NCI-H345 (cell line): ENCODE results near the gene FTO.

Source experiments
- DNase-seq: peaks from one replicate; lab custom pipeline; 2025; lab: John Stamatoyannopoulos, UW

FTO gene

DNA sequence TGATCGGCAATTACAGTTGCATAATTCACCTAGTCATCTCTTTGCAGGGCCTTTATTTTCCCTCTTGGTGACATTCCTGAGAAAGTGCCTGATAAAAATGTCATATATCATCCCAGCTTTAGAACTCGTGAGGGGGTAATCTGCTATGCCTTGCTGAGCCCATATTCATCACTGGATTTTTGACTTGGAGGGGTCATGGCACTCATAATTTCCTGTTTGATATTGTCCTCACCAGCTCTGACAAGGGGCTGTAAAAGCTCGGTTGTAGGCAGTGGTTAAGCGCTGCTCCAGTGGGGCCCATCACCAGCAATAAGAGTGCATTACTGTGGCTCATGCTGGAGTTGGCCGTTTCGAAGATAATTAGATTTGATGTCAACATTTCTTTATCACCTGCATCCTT, 355.4 kb downstream of the FTO start:
- no peak for DNase-seq

DNA sequence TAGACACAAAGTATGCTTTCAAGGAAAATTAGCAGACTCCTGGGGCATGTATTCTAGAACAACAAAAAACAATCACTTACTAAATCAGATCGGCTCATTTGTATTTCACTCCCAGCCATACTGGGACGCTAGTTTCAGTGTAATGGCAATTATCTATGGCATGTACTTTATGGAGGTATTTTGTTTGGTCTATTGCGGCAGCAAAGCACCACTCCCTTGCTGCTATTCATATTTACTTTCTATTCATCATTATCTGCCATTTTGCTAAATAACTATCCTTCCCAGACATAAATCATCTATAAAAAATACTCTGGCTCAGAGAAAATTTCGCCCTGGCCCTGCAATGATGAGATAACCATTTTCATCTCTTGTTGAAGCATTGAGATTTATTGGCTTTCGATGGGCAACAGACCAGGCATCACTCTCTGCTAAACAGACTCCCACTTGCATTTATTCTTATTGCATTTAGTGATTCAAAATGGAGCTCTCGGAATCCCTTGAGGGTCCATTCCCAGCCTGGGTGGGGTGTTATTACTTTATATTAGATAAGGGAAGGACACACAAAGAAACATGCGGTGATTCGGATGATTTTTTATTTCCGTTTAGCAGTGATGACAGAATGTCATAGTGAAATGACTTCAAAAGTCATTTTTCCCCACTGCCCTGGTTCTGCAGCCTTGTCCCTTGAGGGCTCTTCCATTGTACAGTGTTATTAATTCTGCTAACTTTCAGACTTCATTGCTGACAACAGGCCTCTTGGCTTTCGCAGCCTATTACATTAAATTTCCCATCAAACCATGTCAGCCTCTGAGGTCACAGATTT, 356.9 kb downstream of the FTO start:
- DNase-seq, result no peak

DNA sequence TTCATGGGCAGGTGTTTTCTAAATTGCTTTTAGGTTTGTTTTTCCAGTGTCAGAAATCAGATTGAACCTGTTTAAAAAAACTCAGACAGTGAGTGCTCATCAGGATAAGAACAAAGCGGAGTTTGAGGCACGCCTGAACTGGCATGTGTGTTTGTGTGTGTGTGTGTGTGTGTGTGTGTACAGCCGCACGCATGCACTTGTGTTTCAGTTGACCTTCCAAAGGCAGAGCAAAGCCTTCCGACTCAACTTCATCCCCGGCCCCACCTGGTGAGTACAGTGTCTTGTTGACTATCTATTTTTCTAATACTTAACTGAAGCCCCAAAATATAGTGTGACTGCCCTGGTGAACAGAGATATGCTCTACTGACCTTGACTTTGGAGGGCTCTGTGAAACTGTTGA, 357.5 kb downstream of the FTO start:
- no peak for DNase-seq

DNA sequence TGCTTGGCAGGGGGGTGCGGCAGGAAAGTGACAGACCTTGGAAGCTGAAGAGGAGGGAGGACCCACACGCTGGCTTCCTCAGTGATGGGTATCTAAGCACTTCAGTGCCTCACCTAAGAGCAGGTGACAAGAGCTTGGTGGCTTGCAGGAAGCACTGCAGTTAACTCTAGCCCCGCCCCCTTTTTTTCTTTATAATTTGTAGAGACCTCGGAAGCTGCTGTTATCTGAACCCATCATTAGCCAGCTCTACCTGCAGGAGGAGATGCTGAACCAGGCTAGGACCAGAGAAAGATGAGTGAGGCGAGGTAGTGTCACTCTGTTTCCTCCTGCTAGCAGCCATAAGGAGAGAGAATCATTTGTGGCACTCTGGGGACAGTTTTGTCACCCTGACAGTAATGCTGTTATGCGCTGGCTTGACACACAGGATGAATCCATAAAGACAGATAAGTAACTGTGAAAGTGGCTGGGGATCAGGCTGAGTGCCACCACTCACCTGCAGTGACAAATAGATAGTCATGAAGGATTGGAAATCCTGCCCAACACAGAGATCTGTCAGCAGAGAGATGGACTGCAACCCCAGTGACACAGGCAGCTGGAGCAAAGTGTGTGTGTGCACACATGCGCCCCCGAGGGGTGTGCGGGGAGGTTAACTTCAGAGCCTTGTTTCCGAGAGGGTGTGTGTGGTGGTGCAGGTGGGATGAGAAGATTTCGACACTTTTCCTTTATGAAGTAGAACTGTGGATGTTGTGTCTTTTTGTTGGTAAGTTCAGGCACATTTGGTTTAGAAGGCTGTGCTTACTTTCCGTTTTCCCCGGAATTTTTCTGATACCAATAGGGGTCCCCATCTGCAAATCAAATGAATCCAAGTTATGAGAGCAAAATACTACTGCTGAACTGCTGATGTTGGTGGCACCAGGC, 358.7 kb downstream of the FTO start:
- peak; percentile 63 for DNase-seq

DNA sequence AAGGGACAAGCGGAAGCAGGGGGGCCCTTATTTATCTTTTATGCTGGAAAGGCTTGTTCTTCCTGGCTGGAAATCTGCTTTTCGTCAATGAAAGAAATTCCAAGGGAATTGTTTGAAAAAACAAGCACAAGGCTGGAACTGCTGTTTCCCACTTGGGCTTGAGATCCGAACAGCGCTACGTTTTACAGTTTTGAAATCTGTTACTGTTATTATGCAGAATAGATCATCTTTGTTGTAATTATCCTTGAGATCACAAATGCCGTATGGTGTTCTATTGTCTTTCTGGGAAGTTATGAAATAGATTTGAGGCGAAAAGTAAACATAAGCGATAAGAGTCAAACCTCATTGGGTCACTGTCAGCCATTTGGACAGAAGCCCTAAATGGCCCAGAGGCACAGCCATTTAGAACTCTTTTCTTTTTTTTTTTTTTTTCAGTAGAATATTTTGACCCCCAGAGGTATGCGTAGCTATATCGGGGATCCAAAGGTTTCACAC, 359.4 kb downstream of the FTO start:
- no peak for DNase-seq

DNA sequence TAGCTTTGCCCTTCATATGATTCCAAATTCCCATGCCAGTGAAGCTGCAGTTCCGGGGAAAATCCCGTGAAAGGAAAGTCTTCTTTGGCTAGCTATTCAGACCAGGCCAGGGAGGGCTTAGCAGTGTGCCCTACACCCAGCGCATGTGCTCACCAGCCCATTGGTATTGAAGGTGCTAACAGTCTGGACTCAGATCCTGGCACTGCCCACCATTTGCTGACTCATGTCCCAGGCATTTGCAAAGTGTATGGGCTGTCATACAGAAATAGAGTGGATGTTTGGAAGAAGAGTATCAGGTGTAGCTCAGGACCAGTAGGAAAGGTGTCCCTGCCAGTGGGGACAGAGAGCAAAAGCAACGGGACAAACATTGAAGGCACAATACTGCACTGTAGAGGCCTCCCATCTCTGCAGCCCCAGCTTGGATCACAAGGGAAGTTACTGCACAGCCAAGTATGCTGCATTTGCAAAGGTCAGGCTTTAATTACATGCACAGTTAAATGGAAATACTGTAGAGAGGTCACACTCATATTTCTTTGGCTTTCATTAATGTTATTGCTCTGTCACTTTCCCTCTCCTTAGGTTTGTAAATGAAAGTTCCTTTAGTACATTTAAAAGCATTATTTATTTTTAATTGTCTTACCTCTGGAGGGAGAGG, 362.6 kb downstream of the FTO start:
- DNase-seq, result no peak

DNA sequence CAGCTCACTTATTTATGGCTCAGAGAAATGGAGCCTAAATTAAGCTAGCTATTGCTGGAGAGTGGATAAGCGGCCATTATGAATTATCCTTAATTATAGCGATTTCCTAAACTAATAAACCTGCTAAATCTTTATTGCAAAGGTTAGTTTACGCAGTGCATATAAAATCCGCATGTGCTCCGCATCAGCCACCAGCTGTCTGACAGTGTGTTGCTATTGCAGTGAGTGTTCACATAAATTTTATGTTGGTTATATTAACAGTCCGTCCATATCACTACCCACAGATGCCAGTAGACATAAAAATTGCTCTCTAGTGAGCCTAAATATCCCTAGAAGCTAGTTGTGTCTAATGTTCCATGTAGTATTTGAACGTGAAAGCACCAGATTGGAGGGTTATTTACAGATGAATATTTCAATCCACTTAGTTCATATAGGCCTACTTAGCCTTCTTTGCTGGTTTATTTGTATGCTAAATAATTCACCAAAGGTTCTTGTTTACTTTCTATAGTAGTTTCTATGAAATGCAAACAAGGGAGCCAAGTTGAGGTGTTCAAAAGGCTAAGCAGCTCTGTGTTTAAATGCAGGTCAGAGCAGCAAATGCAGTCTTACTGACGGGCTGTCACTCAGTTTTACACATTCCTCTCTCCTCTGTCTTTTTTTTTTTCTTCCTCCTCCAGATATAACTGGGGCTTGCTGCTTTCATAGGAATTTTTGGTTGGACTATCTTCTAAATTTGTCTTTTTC, 363.5 kb downstream of the FTO start:
- DNase-seq, result no peak

DNA sequence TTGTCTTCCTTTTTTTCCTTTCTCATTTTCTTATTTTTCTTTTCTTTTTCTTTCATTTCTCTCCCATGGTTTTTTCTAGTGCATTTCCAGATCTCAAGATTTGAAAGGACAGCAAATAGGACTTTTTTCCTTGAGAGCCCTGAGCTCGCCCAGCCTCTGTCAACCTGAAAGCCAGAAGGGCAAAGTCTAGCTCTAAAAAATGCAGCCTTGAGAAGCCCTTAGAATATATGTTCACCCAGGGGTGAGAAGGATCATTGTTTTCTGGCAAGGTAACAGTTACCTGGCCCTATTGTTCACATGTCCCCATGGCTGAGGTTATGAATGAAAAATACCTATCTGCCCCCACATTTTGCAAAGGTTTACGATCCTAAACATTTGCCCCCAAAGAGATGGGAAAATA, 364.3 kb downstream of the FTO start:
- DNase-seq, result no peak

DNA sequence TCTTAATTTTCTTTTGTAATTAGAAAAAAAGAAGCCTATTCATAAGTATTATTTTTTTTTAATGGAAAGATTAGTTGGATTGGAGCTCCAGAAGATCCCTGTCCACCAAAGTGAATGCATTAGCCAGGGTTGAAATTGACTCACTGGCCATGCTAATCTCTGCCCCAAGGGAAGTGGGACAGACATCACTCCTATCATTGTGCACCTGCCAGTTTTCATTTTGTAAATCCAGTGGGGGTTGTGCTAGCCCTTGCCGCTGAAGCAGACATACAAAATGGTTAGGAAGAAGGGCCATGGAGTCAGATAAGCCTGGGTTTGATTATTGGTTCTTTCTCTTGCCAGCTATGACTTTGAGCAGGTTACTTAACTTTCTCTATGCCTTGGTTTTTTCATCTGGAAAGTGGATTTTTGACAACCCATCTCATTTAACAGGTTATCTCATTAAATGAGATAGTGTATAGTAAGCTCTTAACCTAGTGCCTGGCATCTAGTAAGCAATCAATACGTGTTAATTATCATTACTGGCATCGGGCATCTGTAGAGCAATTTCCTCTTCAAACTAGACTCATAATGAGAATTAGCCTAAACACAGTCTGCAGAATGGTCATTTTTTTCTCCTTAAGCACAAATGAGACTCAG, 365.8 kb downstream of the FTO start:
- no peak for DNase-seq

DNA sequence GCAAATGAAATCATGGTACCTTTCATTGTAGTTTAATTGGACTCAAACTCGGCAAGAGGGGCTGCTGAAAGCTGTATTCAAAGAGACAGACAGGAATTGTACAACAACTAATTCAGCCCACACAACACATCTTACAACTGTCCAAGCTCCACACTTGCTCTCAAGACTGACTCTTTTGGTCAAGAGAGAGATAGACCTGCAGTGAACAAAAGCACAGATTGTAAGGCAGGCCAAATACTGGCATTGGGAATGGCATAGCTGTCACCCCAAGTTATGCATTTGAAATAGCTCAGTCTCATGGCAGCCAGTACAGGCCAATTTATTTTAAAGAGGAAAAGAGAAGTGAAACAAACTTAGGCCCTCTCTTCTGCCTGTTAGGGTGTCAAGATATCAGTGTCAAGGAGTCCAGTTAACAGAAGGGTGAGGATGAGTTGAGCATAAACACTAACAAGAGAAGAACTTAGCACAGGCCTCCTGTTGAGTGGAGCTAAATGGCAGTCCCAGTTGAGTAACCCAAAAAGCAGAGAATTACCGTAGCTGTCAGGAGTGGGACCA, 366.9 kb downstream of the FTO start:
- no peak for DNase-seq

DNA sequence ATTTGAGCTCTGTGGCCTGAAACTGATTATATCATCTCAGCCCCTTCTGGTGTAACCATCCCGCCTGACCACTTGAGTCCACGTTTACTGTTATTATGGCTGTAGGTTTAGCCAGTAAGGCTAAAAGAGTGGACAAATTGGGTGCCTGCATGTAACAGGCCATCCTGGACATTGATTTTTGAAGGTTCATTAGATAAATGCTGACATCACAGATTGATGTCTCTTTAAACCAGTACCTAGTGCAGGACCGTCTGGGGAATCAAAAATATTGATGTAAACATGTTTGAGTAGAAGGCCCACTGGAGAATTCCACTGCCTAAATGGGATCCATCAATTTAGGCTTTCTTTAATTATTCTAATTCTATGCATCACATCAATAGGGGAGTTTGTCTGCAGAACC, 367.6 kb downstream of the FTO start:
- no peak for DNase-seq

DNA sequence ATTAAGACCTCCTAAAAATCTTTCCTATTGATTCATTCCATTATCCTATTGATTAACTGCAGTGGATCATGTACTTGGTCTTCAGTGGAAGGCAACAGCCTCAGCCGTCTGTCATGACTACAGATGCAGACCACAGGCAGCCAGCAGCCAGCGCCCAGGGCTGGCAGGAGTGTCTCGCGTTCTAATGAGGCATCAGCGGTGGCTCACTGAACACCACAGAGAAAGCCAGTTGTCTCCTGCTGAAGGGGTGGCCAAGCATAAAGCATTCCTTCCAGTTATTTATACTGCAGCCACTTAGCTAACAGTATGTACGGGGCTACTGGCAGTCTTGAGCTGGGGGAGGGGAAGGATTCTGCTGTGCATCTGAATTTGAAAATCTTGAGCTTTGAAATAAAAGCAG, 368.3 kb downstream of the FTO start:
- no peak for DNase-seq

DNA sequence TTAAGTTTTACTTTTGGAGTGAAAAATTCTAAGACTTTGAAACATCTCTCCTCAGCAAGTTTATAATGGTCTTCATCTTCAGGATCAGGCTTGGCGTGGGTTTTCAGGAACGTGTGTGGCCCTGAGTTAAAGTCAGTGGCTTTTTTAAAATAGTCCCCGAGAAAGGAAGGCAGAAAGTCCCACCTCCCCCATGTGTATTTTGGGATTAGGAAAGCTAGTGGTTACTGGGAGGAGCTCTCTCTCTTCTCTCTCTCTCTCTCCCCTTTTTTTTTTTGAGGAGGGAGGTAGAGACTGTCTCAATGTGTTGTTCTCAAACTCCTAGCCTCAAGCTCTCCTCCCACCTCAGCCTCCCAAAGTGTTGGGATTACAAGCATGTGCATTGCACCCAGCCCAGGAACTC, 369.4 kb downstream of the FTO start:
- DNase-seq, result no peak

DNA sequence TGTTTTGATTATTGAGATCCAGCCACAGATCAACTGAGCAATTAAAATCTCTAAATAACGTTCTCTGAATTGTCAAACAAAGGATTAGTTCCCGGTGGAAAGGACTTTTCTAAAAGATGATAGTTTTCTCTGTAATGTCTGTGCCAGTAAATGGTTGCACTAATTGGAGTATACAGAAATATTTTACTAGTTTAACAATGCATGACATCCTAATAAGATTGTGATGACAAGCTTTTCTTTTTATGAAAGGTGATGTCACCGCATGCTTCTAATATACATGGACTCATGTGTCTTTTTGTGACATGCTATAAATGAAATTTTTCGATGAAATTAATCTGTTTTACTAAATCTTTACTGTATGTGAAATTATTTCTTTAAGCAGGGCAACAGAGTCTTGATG, 371.5 kb downstream of the FTO start:
- no peak for DNase-seq

DNA sequence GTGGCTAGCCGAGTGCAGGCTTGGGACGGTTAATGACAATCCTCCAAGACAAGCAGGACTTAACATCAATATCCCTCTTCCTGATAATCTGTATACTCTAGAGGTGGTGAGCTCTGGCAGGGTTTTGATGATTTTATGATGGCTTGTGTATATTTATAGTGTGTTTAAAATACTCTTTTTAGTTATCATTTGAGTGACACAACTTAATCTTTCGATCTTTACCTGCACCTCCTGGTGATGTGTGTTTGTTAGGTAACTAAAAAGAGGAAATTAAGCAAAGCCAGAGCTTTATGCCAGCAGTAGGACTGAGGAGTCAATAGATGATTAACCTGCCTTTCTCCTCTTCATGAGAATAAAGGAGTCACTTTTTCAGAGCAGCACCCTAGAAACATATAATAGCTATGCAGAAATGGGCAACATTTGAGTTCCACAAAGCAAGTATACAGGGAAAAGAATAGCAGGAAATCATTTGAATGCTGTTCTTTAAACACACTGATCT, 372.1 kb downstream of the FTO start:
- no peak for DNase-seq

DNA sequence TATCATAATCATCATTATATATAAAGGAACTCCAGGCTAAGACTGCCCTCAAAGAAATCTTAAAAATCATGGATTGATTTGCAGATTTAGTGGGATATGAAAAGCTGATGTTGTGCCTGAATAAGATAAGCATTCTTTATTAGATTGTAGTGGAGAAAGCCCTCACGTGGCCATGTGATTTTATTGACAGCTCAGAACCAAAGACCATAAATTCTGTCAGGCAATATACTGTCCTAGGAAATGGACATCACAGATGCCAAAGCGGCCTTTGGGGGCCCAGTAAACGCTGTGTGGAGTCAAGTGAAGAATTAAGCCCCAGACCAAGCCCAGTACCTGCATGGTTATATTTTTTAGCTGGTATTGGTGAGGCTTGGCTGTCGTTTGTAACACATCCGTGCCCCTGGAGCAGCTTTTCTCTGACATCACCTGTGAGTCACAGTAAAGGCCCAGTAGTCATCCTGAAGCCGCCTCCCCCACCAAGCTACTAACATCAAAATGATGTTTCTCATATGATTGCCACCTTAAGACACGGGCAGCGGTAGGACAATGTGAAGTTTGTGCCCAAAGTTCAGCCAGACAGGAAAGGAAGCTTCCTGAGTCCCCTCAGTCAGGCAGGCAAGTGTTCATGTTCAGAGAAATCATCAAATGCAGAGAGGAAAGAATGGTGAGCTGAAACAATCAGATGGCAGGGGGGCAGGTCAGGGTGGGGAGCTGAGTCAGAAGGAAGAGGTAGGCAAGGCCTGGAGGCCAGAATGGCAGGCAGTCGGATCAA, 373.3 kb downstream of the FTO start:
- no peak for DNase-seq

DNA sequence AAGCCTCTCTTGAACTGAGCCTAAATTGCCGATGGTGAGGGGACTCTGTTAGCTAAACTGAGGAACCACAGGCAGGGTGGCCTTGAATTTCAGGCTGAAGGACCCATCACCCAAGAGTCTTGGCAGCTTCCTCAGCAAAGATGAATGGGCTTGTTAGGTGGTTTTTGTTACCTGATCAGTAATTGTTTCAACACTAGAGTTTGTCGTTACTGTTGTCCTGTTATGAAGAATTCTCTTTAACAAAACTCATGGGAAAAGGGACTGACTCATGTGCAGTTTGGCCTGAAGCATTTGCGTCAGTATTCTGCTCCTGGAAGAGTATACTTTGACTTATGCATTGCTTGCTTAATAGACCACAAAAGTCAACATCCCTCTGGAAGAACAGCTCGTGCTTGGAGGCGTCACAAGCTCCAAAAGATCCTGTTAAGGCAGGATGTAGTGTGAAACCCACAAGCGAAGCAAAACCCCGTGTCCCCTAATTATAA, 376.6 kb downstream of the FTO start:
- no peak for DNase-seq

DNA sequence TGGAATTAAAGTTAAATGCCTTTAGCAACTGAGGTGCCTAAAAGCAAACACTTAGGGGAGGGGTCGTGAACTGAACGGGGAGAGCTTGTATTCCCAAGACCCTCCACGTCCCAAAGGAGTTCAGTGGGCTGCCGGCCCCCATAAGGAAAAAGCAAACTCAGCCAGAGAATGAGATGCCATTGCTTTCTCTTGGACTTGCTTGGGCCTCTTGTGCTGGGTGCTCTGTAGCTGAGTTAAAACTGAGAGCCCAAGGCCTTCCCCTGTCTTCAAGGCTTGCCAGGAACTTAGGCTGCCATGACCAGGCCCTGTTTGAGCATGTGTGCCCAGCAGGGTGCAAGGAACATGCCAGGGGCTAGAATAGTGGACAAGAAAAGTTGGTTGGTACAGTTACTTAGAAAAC, 382.8 kb downstream of the FTO start:
- DNase-seq, result no peak

DNA sequence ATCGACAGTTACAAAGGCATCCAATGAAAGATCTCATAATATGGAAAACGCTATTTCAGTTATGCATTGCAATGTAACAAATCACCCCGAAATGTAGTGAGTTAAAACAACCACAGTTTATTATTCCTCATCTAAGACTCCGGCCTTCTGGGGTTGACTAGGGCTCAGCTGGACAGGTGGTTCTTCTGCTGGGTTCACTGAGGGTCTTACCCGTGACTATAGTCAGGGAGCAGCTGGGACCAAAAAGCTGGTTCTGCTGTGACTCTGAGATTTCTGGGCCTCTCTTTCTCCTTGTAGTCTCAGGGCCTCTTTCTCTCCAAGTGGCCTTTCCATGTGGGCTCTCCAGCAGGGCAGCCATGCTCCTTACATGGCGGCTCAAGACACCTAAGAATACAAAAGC, 386.6 kb downstream of the FTO start:
- DNase-seq, result no peak

DNA sequence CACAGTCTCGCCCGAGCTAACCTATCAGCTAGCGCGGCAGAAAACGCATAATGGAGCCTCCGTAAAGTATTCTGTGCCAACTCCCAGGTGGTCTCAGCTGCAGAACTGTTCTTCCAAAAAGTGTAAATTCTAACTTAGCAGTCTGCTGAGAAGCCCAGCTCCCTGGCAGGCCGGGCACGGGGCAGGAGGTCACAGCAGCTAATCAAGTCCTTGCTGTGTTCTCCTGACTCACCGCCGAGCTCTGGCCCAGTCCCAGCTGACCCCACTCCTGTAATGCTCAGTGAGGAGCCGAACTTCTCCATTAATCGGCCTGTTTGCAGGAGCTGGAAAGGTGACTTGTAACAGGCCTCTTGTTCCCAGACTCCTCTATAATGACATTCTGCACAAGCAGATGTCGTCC, 389.3 kb downstream of the FTO start:
- no peak for DNase-seq
